IPS-18c (cell line): ENCODE data around the gene CENPQ.
"Not testable (repeated sequence)": the region's sequence is repeated elsewhere in the genome, so short reads cannot be mapped to it uniquely, and the experiment has no call there.

Experiments used
- H3K4me3 ChIP-seq: 2 replicates; pipeline ENCODE4 v1.7.0; 2013; ENCODE audit warnings: low read depth, mild to moderate bottlenecking, low read length, moderate library complexity; ENCODE audit not compliant: insufficient read depth
- H3K9me3 ChIP-seq: one replicate; pipeline ENCODE4 v1.6.1; 2013; ENCODE audit warnings: mild to moderate bottlenecking, low read length, moderate library complexity; ENCODE audit not compliant: control insufficient read depth, insufficient read depth

CENPQ gene

GRCh38 chr6:49462927-49463611, at the start of gene CENPQ, which contains the start of gene MMUT:
Gene CENPQ (plus strand): TSS chr6:49463370. CDS start chr6:49470177, 6,807 bp downstream.
Gene MMUT (minus strand): TSS chr6:49463253. CDS start chr6:49459466, 3,787 bp downstream.
- Histone ChIP-seq H3K4me3 (peak within 1 kb of the TSS; percentile 88), H3K9me3 (no peaks in the 10 kb centered on the region)

- Histone ChIP-seq H3K9me3 (no peaks in the 10 kb centered on the region), H3K4me3 (no peak overlapping the region)
These were observed 47.8 kb upstream of the CENPQ start for GRCh38 chr6:49415358-49415757.

DNA sequence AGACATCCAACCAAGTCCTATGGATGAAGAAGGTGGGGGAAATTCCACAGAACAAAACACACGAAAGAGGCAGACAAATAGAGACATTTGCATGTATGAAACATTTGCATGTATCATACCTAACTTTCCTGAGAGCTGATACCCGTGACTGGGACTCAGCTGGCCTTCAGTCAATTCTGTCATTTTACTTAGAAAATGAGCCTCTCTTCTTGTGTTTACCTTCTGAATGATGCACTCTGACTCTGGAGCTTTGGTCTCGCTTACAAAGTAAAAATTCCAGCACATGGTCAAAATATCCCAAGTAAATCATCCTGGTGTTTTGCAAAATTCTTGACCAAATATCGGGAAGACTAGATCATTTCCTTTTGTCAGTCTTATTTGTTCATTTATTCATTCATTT, 47.0 kb upstream of the CENPQ start:
- H3K4me3 ChIP-seq = no peak overlapping the region
- H3K9me3 ChIP-seq = no peaks in the 10 kb centered on the region

GRCh38 chr6:49423817-49424216, 39.4 kb upstream of the CENPQ start:
- H3K9me3 ChIP-seq = no peaks in the 10 kb centered on the region
- no peak overlapping the region for H3K4me3 ChIP-seq

DNA sequence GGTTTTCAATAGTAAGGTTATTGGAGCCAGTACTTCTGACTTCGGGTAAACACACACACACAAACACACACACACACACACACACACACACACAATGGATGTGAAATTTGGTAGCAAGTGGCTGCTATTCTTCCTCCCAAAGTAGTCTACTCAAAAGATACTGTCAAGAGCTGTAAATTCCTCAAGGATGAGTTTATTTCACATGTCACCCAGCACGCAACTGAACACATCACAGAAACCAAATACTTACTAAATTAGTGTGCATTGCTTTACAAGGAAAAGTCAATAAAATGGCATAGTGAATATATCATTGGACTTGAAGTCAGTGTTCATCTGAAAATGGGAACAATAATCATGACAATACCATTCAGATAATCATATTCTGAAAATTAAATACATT, 33.0 kb upstream of the CENPQ start:
- Histone ChIP-seq H3K9me3 (no peaks in the 10 kb centered on the region), H3K4me3 (no peak overlapping the region)

DNA sequence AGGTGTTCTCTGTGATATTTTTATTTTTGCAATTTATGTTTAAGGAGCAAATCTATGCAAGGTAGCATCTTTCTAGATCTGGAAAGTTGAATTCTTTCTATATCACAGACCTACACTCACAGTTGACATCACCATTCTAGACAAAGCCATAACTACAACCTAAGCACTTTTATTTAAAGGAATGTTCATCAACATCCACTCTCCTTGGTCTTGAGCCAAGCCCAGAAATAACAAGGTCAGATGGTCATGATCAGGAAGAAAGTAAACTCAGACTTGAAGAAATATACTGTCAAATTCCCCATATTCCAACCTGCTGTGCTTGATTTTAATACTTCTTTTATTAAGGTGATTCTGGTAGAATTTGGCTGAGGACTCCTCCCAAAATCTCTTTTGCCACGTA, 32.3 kb upstream of the CENPQ start:
- Histone ChIP-seq H3K4me3 (no peak overlapping the region), H3K9me3 (no peaks in the 10 kb centered on the region)

DNA sequence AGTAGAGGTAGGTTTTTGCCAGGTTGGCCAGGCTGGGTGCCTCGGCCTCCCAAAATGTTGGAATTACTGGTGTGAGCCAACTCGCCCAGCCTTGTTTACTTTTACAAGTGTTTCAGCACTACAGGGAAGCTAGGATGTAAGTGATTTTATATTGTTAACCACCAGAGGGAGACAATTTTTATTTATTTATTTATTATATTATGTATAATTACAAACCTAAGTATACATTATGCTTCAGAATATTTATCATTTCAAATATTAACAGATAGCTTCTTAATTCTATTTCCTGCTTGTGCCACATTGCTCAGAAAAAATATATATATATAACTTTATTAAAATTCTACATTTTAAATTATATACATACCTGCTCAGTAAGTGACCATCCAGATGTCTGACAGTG, 9.9 kb upstream of the CENPQ start:
- H3K9me3 ChIP-seq = no peaks in the 10 kb centered on the region
- H3K4me3 ChIP-seq = no peak overlapping the region

- no peak overlapping the region for H3K4me3 ChIP-seq
These were observed 8.1 kb upstream of the CENPQ start for GRCh38 chr6:49454787-49455709.

DNA sequence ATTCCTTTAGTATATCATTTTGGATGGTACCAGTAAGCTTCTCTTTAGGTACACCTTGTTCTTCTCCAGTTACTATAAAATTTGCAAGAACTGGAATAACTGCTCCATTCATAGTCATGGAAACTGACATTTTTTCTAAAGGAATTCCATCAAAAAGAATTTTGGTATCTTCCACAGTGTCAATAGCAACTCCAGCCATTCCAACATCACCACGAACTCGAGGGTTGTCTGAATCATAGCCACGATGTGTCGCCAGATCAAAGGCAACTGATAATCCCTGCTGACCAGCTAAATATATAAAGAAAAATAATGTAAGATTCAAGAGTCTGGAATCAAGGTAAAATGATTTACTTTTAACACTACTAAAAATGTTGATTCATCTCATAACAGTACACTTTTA, 5.4 kb upstream of the CENPQ start:
- Histone ChIP-seq H3K4me3 (no peak overlapping the region), H3K9me3 (no peaks in the 10 kb centered on the region)

More at GRCh38 chr6:49454787-49455709, 8.1 kb upstream of the CENPQ start:
- no peaks in the 10 kb centered on the region for H3K9me3 ChIP-seq

DNA sequence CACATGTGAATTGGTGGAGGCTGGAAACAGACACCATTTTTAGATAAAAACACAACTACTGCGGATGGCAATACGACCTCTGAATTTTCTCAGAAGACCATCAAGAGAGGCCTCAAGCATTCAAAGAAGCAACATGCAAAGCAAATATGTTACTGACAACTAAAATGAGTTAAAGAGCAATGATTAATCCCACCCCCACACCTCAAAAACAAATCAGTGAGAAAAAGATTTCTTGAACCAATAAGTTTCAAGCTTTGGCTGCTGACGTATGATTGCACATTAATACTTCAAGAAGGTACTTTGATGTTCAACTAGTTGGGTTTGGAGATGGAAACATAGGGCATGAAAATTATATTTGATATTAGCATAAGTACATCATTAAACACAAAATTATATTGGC, 1.1 kb upstream of the CENPQ start:
- peak overlapping the region; percentile 88; the same call in 1 of the 2 replicates for H3K4me3 ChIP-seq
- no peaks in the 10 kb centered on the region for H3K9me3 ChIP-seq

DNA sequence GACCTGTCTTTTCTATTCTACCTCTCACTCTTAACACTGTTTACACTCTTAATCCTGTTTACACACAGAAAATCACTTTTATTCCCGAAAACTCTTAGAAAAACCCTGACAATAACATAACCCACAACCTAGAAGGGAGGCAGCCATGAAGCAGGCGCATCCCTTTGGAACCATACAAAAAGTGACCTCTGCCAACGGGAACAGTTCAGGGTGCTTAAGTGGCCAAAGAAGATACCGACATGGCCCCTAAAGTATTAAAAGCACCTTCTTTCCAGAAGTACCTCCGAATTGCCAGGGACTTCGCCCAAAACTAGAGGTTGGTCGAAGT, 607 bp upstream of the CENPQ start:
- H3K4me3 ChIP-seq = peak overlapping the region; percentile 88
- no peaks in the 10 kb centered on the region for H3K9me3 ChIP-seq

DNA sequence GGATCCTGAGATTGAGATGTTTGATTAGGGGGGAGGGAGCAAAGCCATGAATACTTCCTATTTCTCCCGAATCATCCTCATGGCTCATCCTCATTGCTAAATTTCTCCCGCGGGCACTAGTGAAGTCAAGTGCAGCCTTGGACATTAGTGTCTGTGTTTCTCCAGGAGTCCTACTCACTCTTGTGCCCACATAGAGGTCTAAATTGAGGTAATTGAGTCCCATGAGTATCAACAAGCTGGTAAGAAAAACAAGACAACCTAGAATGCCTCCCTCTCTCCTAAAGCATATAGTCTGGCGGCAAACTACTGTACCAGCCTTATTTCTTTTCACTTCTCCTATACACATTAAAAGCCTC, 420 bp downstream of the CENPQ start:
- Histone ChIP-seq H3K4me3 (peak overlapping the region; percentile 88), H3K9me3 (no peaks in the 10 kb centered on the region)

GRCh38 chr6:49464691-49465090, 1.5 kb downstream of the CENPQ start:
- Histone ChIP-seq H3K4me3 (no peak overlapping the region), H3K9me3 (no peaks in the 10 kb centered on the region)

GRCh38 chr6:49468042-49468441, 4.9 kb downstream of the CENPQ start:
- Histone ChIP-seq H3K4me3 (no peak overlapping the region), H3K9me3 (no peaks in the 10 kb centered on the region)

DNA sequence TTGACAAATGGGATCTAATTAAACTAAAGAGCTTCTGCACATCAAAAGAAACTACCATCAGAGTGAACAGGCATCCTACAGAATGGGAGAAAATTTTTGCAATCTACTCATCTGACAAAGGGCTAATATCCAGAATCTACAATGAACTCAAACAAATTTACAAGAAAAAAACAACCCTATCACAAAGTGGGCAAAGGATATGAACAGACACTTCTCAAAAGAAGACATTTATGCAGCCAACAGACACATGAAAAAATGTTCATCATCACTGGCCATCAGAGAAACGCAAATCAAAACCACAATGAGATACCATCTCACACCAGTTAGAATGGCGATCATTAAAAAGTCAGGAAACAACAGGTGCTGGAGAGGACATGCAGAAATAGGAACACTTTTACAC, 13.4 kb downstream of the CENPQ start:
- not testable (repeated sequence) for H3K9me3 ChIP-seq, H3K4me3 ChIP-seq

DNA sequence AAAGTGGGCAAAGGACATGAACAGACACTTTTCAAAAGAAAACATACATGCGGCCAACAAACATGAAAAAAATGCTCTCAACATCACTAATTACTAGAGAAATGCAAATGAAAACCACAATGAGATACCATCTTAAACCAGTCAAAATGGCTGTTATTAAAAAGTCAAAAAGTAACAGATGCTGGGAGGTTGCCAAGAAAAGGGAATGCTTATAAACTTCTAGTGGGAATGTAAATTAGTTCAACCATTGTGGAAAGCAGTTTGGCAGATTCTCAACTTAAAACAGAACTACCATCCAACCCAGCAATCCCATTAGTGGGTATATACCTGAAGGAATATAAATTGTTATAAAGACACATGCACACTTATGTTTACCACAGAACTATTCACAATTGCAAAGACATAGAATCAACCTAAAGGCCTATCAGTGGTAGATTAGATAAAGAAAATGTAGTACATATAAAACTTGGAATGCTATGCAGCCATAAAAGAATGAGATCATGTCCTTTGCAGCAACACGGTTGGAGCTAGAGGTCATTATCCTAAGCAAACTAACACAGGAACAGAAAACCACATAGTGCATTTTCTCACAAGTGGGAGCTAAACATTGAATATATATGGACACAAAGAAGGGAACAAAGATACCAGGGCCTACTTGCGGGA, 16.3 kb downstream of the CENPQ start:
- Histone ChIP-seq H3K4me3 (no peak overlapping the region), H3K9me3 (no peaks in the 10 kb centered on the region)

DNA sequence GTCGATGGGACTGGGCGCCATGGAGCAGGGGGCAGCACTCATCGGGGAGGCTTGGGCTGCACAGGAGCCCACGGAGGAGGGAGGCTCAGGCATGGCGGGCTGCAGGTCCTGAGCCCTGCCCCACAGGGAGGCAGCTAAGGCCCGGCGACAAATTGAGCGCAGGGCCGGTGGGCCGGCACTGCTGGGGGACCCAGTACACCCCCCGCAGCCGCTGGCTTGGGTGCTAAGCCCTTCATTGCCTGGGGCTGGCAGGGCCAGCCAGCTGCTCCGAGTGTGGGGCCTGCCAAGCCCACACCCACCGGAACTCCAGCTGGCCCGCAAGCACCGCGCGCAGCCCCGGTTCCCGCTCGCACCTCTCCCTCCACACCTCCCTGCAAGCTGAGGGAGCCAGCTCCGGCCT, 18.7 kb downstream of the CENPQ start:
- not testable (repeated sequence) for H3K9me3 ChIP-seq, H3K4me3 ChIP-seq

- H3K9me3 ChIP-seq, H3K4me3 ChIP-seq: not testable (repeated sequence)
These were observed 20.2 kb downstream of the CENPQ start for GRCh38 chr6:49483380-49483779.
